Gastroesophageal sphincter (tissue), 4 donors: ENCODE data around the gene MYO5A. TPM values are rescaled to one million over a fixed set of nuclear protein-coding genes. Genes with fewer than 3 reads are reported as not detected.

ENCODE experiments used
- ATAC-seq: fragments of 150-250 bp; one replicate; pipeline ENCODE4 v1.9.1; 2016; ENCODE audit warnings: mild to moderate bottlenecking, moderate library complexity
- H3K27ac ChIP-seq, 4 donors: fragments of 200-600 bp; sonication (generic) in 3 of 4; 1 replicate in 3 of 4; 2 replicates in 1 of 4; pipeline ENCODE4 v1.5.1; 2016 to 2019
- H3K27me3 ChIP-seq: fragments of 200-600 bp; sonication (generic); one replicate; pipeline ENCODE4 v1.5.1; 2019
- H3K36me3 ChIP-seq, 2 donors: fragments of 200-600 bp; sonication (generic); one replicate each; pipeline ENCODE4 v1.5.1; 2019; ENCODE audit warnings: control low read depth in 1 of 2
- H3K4me1 ChIP-seq, 3 donors: fragments of 200-600 bp; sonication (generic); 1 replicate in 2 of 3; 2 replicates in 1 of 3; pipeline ENCODE4 v1.5.1; 2016 to 2019; ENCODE audit warnings: control low read depth in 2 of 3
- H3K4me3 ChIP-seq, 2 donors: fragments of 200-600 bp; sonication (generic); one replicate each; pipeline ENCODE4 v1.5.1; 2019; ENCODE audit warnings: mild to moderate bottlenecking in 1 of 2, moderate library complexity in 1 of 2
- H3K9me3 ChIP-seq, 3 donors: fragments of 200-600 bp; sonication (generic); one replicate each; pipeline ENCODE4 v1.5.1; 2017 to 2019; ENCODE audit warnings: control low read depth in 2 of 3
- EP300 ChIP-seq: sonication (generic); formaldehyde crosslinking; IDR thresholded peaks from one replicate; pipeline ENCODE4 v1.6.1; 2017; ENCODE audit warnings: antibody characterized with exemption, mild to moderate bottlenecking
- POLR2A ChIP-seq, 2 donors: fragments of 450-650 bp; IDR thresholded peaks; one replicate each; pipeline ENCODE4 v1.6.1; 2017; ENCODE audit warnings: antibody characterized with exemption in 2 of 2, mild to moderate bottlenecking in 2 of 2, moderate library complexity in 1 of 2
- POLR2AphosphoS5 ChIP-seq: sonication (generic); formaldehyde crosslinking; IDR thresholded peaks from one replicate; pipeline ENCODE4 v1.6.1; 2017; ENCODE audit warnings: antibody characterized with exemption
- WGBS, 2 donors: methylation state at CpG; one replicate each; pipeline ENCODE4 v1.1.5; 2018; ENCODE audit warnings: low coverage in 1 of 2; 5-methylcytosine and 5-hydroxymethylcytosine counted together
- total RNA-seq, 4 donors: library from RNA; depleted of rRNA; stranded (reverse); fragments of >200 nt; gene quantifications; one replicate each; pipeline ENCODE4 v1.1.0, GENCODE V29; 2016
- TF ChIP-seq, protein P1 (sequence below), 4 experiments: fragments of 200-600 bp in 2 of 4; fragments of 450-650 bp in 2 of 4; sonication (generic) in 1 of 4; IDR thresholded peaks; one replicate each; pipeline ENCODE4 v1.5.1; 2017 to 2019; ENCODE audit warnings: antibody characterized with exemption in 4 of 4, mild to moderate bottlenecking in 2 of 4, moderate library complexity in 2 of 4

The MYO5A gene
- total RNA-seq, 4 donors from 2014 or later = 24.3 to 41.9 (median 31.2) TPM

DNA sequence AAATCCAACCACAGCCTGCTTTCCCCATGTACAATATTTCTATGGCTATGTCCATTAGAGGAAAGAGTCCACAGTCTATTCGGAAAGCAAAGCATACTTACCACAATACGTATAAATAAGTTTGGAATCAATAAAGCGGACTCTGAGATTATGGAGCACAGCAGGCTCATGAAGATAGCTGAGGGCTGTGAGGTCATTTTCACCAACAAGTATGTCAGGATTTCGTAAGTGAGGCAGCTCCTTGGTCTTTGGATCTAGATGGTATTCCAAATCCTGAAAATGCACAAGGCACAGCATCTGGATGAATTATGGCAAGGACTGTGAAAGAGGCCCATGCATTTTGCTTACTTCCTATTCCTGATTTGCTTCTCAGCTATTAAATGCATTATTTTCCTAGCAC, 100.4 kb downstream of the MYO5A start:
- TF ChIP-seq EP300 (no peak), POLR2A (IDR thresholded peaks at IDR 0.05) (no peak), POLR2AphosphoS5 (no peak)
- TF ChIP-seq, protein P1, sequence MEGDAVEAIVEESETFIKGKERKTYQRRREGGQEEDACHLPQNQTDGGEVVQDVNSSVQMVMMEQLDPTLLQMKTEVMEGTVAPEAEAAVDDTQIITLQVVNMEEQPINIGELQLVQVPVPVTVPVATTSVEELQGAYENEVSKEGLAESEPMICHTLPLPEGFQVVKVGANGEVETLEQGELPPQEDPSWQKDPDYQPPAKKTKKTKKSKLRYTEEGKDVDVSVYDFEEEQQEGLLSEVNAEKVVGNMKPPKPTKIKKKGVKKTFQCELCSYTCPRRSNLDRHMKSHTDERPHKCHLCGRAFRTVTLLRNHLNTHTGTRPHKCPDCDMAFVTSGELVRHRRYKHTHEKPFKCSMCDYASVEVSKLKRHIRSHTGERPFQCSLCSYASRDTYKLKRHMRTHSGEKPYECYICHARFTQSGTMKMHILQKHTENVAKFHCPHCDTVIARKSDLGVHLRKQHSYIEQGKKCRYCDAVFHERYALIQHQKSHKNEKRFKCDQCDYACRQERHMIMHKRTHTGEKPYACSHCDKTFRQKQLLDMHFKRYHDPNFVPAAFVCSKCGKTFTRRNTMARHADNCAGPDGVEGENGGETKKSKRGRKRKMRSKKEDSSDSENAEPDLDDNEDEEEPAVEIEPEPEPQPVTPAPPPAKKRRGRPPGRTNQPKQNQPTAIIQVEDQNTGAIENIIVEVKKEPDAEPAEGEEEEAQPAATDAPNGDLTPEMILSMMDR (IDR thresholded peaks at IDR 0.05) = no peak
- peaks cover 0 to 28% of the 10 kb centered on the region in 2 donors for H3K36me3 ChIP-seq
- ATAC-seq = no peak
- 79 to 93% methylated on average over 4 of the region's 4 CpGs for WGBS, 2 donors
- H3K9me3 ChIP-seq = no peaks in the 10 kb centered on the region
- H3K4me3 ChIP-seq = no peak overlapping the region
- no peak overlapping the region for H3K27ac ChIP-seq
- H3K4me1 ChIP-seq = peaks cover 0 to 10% (median 0%) of the 10 kb centered on the region in 3 donors
- no peaks in the 10 kb centered on the region for H3K27me3 ChIP-seq

- peaks cover 0 to 29% of the 10 kb centered on the region in 2 donors for H3K36me3 ChIP-seq
- no peaks in the 10 kb centered on the region for H3K27me3 ChIP-seq
- WGBS, 2 donors = 9 to 13% methylated on average over 1 to 3 of the region's 3 CpGs
- no peak overlapping the region for H3K4me3 ChIP-seq
- no peak for ATAC-seq
- H3K9me3 ChIP-seq = no peaks in the 10 kb centered on the region
- H3K27ac ChIP-seq = no peak overlapping the region
- TF ChIP-seq POLR2AphosphoS5 = no peak
- no peak for TF ChIP-seq EP300
- TF ChIP-seq POLR2A (IDR thresholded peaks at IDR 0.05) = no peak
- TF ChIP-seq, protein P1 (IDR thresholded peaks at IDR 0.05) = no peak
- H3K4me1 ChIP-seq = peaks cover 0 to 10% (median 0%) of the 10 kb centered on the region in 3 donors
Measured at GRCh38 chr15:52427804-52428203, 100.9 kb downstream of the MYO5A start.

- ATAC-seq = no peak
Measured at GRCh38 chr15:52424856-52425431, 103.7 kb downstream of the MYO5A start.

GRCh38 chr15:52423852-52424251, 104.8 kb downstream of the MYO5A start:
- H3K36me3 ChIP-seq = peaks cover 0 to 32% of the 10 kb centered on the region in 2 donors
- 91 to 96% methylated on average over 1 of the region's 1 CpG for WGBS, 2 donors
- H3K27ac ChIP-seq = no peak overlapping the region
- ATAC-seq = no peak
- no peaks in the 10 kb centered on the region for H3K27me3 ChIP-seq
- H3K9me3 ChIP-seq = no peaks in the 10 kb centered on the region
- H3K4me1 ChIP-seq = peaks cover 0 to 10% (median 0%) of the 10 kb centered on the region in 3 donors
- TF ChIP-seq, protein P1 (IDR thresholded peaks at IDR 0.05) = no peak
- no peak for TF ChIP-seq POLR2A (IDR thresholded peaks at IDR 0.05)
- no peak for TF ChIP-seq EP300
- TF ChIP-seq POLR2AphosphoS5 = no peak
- no peak overlapping the region for H3K4me3 ChIP-seq

More at GRCh38 chr15:52424856-52425431, 103.7 kb downstream of the MYO5A start:
- H3K27me3 ChIP-seq = no peaks in the 10 kb centered on the region
- WGBS, 2 donors = 92 to 100% methylated on average over 1 to 2 of the region's 2 CpGs
- no peak for TF ChIP-seq POLR2AphosphoS5
- TF ChIP-seq, protein P1 (IDR thresholded peaks at IDR 0.05) = no peak
- TF ChIP-seq POLR2A (IDR thresholded peaks at IDR 0.05) = no peak
- no peak for TF ChIP-seq EP300
- H3K4me3 ChIP-seq = no peak overlapping the region
- peaks cover 0 to 10% (median 0%) of the 10 kb centered on the region in 3 donors for H3K4me1 ChIP-seq
- H3K27ac ChIP-seq = no peak overlapping the region
- peaks cover 0 to 34% of the 10 kb centered on the region in 2 donors for H3K36me3 ChIP-seq
- H3K9me3 ChIP-seq = no peaks in the 10 kb centered on the region

DNA sequence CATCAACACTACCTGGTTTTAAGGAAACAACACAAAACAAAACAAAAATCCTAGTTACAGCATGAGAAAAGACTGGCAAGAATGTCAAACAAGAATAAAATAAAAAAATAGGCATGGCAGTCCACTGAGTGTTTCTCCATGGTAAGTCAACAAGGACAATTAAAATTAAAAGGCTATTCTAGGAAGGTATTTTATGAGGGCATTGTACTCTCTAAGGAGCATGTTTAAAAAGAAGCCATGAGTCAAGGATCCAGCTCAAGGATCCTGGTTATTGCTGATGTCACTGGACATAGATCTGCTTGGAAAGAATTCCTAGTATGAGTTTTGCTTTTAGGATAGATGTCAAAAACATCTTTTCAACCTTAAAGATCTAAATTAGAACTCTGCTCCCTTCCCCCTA, 106.7 kb downstream of the MYO5A start:
- ATAC-seq = no peak
- TF ChIP-seq POLR2A (IDR thresholded peaks at IDR 0.05) (no peak), POLR2AphosphoS5 (no peak), EP300 (no peak)
- TF ChIP-seq, protein P1 (IDR thresholded peaks at IDR 0.05) = no peak

More for the DNA sequence above, 106.7 kb downstream of the MYO5A start:
- H3K27ac ChIP-seq = no peak overlapping the region
- no peaks in the 10 kb centered on the region for H3K9me3 ChIP-seq
- no peaks in the 10 kb centered on the region for H3K27me3 ChIP-seq
- H3K4me3 ChIP-seq = no peak overlapping the region
- H3K4me1 ChIP-seq = no peaks in the 10 kb centered on the region
- peaks cover 0 to 20% of the 10 kb centered on the region in 2 donors for H3K36me3 ChIP-seq
